Activated CD4-positive, alpha-beta T cell treated with anti-CD3 and anti-CD28 coated beads, Interleukin-2, Interleukin-6, amounts not matched to agents 100 ng/mL and 50 ng/mL, durations not matched to agents 16 hours and 8 hours (primary cell): ENCODE data around the gene HSD3B1.
"Not testable (repeated sequence)": the region's sequence is repeated elsewhere in the genome, so short reads cannot be mapped to it uniquely, and the experiment has no call there.

ENCODE experiments used
- DNase-seq: peaks from one replicate; pipeline ENCODE4 v3.0.0-alpha.2; 2020

HSD3B1 gene

DNA sequence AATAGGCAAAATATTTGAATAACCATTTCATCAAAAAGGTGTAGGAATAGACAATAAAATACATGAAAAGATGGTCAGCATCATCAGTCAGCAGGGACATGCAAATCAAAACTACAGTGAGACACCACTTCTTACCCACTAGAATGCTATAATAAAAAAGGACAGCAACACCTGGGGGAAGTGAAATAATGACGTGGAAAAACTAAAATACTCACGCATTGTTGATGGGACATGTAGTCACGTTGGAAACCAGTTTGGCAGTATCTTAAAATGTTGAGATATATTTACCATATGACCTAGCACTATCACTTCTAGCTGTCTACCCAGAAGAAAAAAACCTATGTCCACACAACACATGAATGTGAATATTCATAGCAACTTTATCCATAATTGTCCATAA is 53.4 kb downstream of the HSD3B1 start:
- DNase-seq, result not testable (repeated sequence)

GRCh38 chr1:119564548-119564947 is 57.5 kb downstream of the HSD3B1 start:
- peak; percentile 32 for DNase-seq
